Small intestine (tissue), 7 donors: Measurements from ENCODE around the gene SERTAD3. TPM values are rescaled to one million over a fixed set of nuclear protein-coding genes. Genes with fewer than 3 reads are reported as not detected.

Source experiments
- DNase-seq, 2 donors: peaks; one replicate each; pipeline versions ENCODE4 v3.0.0 to v3.0.0-alpha.2; 2013
- FAIRE-seq: peaks from 2 replicates; lab custom pipeline; 2012; peaks lifted over from hg19 to GRCh38; lab: Jason Lieb, UNC
- H3K27ac ChIP-seq, 3 donors: one replicate each; pipeline ENCODE4 v1.5.1; 2013; ENCODE audit warnings: low read length in 2 of 3, mild to moderate bottlenecking in 2 of 3, control low read depth in 1 of 3, inconsistent platforms in 1 of 3, low read depth in 1 of 3, moderate library complexity in 1 of 3
- H3K27me3 ChIP-seq, 3 donors: one replicate each; pipeline ENCODE4 v1.6.1; 2013; ENCODE audit warnings: low read length in 3 of 3, inconsistent platforms in 1 of 3; ENCODE audit not compliant: control insufficient read depth in 3 of 3, insufficient read depth in 3 of 3
- H3K36me3 ChIP-seq, 3 donors: one replicate each; pipeline ENCODE4 v1.6.1; 2013; ENCODE audit warnings: low read length in 3 of 3, inconsistent platforms in 1 of 3, low read depth in 1 of 3, mild to moderate bottlenecking in 1 of 3, moderate library complexity in 1 of 3; ENCODE audit not compliant: control insufficient read depth in 3 of 3, insufficient read depth in 2 of 3
- H3K4me1 ChIP-seq, 3 donors: one replicate each; pipeline ENCODE4 v1.6.1; 2013; ENCODE audit warnings: low read length in 2 of 3, inconsistent platforms in 1 of 3, low read depth in 1 of 3, mild to moderate bottlenecking in 1 of 3, moderate library complexity in 1 of 3; ENCODE audit not compliant: control insufficient read depth in 3 of 3, insufficient read depth in 2 of 3
- H3K4me3 ChIP-seq, 3 donors: one replicate each; pipeline ENCODE4 v1.5.1; 2013; ENCODE audit warnings: low read length in 3 of 3, control low read depth in 1 of 3, inconsistent platforms in 1 of 3, low read depth in 1 of 3, mild to moderate bottlenecking in 1 of 3, moderate library complexity in 1 of 3
- H3K9me3 ChIP-seq, 2 donors: one replicate each; pipeline ENCODE4 v1.6.1; 2013; ENCODE audit warnings: low read depth in 1 of 2, low read length in 1 of 2; ENCODE audit not compliant: control insufficient read depth in 2 of 2, insufficient read depth in 1 of 2
- WGBS, 3 donors: extraction: QIAGEN DNeasy Blood & Tissue Kit; methylation state at CpG; one replicate each; pipeline ENCODE4 v1.1.7; 2013; 5-methylcytosine and 5-hydroxymethylcytosine counted together
- polyA plus RNA-seq, 4 donors: library from polyadenylated mRNA; stranded (reverse) in 3 of 4; unstranded in 1 of 4; fragments of 200-250 nt in 3 of 4; fragments of 120-200 nt in 1 of 4; gene quantifications; one replicate each; pipeline versions ENCODE4 v1.2.1 to v1.2.3, GENCODE V29; 2013
- donor health status: healthy with polysubstance abuse.
- donor health status: control.
- donor health status: control.
- donor health status: Bipolar disorder and iron deficiency.
- donor health status: healthy.

Gene SERTAD3
- polyA plus RNA-seq, 4 donors: 21.3 to 31.3 (median 28.0) TPM

GRCh38 chr19:40453151-40453735 lies 9.1 kb upstream of the SERTAD3 start:
- Histone ChIP-seq H3K27me3 (no peaks in the 10 kb centered on the region), H3K9me3 (no peaks in the 10 kb centered on the region), H3K4me1 (no peaks in the 10 kb centered on the region), H3K27ac (no peak overlapping the region), H3K4me3 (no peak overlapping the region), H3K36me3 (peaks cover under 1 to 75% (median 4%) of the 10 kb centered on the region in 3 donors)
- no peak for FAIRE-seq
- WGBS, 3 donors: 86 to 91% (median 89%) methylated on average over 5 of the region's 5 CpGs
- no peak for DNase-seq

DNA sequence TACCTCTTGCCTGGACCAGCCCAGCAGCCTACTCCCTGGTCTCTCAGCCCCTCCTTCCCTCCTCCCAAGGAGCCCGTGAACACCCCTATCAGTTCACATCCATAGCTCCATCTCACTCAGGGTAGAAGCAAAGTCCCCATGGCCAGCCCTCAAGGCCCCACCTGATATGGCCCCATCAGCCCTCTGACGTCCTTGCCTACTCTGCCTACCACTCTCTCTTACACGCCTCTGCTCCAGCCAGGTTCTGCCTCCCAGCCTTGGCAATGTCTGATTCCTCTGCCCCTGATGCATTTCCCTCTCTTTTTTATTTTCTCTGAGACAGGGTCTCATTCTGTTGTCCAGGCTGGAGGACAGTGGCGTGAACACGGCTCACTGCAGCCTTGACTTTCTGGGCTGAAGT lies 7.9 kb upstream of the SERTAD3 start:
- Histone ChIP-seq H3K27me3 (no peaks in the 10 kb centered on the region), H3K9me3 (no peaks in the 10 kb centered on the region), H3K4me3 (no peak overlapping the region), H3K36me3 (peaks cover 0 to 76% (median 3%) of the 10 kb centered on the region in 3 donors), H3K27ac (no peak overlapping the region), H3K4me1 (no peaks in the 10 kb centered on the region)
- DNase-seq (peak in 1 of 2 donors; percentile 42), FAIRE-seq (no peak)
- WGBS, 3 donors: 67 to 80% (median 72%) methylated on average over 5 of the region's 5 CpGs

GRCh38 chr19:40450664-40451063 lies 6.5 kb upstream of the SERTAD3 start:
- H3K27ac ChIP-seq: no peak overlapping the region
- H3K4me3 ChIP-seq: no peak overlapping the region
- peaks cover 0 to 70% (median 3%) of the 10 kb centered on the region in 3 donors for H3K36me3 ChIP-seq
- no peaks in the 10 kb centered on the region for H3K9me3 ChIP-seq
- H3K27me3 ChIP-seq: no peaks in the 10 kb centered on the region
- H3K4me1 ChIP-seq: no peaks in the 10 kb centered on the region
- DNase-seq (no peak), FAIRE-seq (no peak)
- 88 to 94% (median 93%) methylated on average over 4 of the region's 4 CpGs for WGBS, 3 donors

DNA sequence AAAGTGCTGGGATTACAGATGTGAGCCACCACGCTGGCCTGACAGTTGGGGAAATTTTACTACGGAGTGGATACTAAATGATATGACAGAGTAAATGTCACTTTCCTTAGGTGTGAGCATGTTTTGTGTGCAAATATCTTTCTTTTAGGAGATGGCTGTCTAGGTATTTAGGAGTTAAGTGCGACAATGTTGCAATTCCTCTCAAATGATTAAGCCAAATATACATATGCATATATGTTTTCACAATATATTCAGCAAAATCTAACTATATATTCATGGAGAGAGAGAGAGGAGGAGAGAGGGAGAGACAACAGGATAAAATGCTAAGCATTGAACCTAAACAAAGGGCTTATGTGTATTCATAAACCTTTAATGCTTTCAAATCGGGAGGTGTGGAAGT lies 5.4 kb upstream of the SERTAD3 start:
- no peaks in the 10 kb centered on the region for H3K9me3 ChIP-seq
- DNase-seq: no peak
- no peak for FAIRE-seq
- no peak overlapping the region for H3K4me3 ChIP-seq
- H3K27me3 ChIP-seq: no peaks in the 10 kb centered on the region
- peaks cover 0 to 2% (median 0%) of the 10 kb centered on the region in 3 donors for H3K4me1 ChIP-seq
- 85 to 90% (median 89%) methylated on average over 4 of the region's 4 CpGs for WGBS, 3 donors
- peaks cover 0 to 61% (median 3%) of the 10 kb centered on the region in 3 donors for H3K36me3 ChIP-seq
- no peak overlapping the region for H3K27ac ChIP-seq

- no peak overlapping the region for H3K27ac ChIP-seq
- no peak for FAIRE-seq
Observed at GRCh38 chr19:40446263-40446784, 2.2 kb upstream of the SERTAD3 start.

DNA sequence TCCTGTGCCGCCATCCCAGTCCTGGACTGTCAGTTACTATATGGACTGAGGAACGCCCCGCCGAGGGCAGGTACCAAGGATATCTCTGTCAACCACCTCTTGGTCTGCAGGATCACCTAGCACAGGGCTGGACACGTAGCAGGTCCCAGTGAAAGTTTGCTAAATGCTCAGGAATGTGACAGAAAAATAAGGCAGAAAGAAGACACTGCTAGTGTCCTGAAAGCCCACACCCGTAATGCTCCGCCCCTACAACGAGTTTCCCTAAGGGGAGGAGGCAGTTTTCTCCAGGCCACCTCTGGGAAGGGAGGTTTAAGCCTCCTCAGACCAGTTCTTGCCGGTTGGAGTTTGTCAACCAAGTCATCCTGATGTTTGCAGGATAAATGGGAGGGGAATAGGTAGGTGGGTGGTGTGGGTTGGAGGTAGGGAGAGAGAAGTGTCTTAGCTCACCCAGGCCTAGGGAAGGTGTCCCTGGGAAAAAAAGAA lies 1.7 kb upstream of the SERTAD3 start:
- peak; percentile 22 to 64 for DNase-seq

More at GRCh38 chr19:40446263-40446784, 2.2 kb upstream of the SERTAD3 start:
- no peak overlapping the region for H3K4me3 ChIP-seq
- H3K36me3 ChIP-seq: peaks cover 3 to 47% (median 7%) of the 10 kb centered on the region in 3 donors
- H3K4me1 ChIP-seq: peaks cover 0 to 9% (median 3%) of the 10 kb centered on the region in 3 donors
- no peak for DNase-seq
- H3K9me3 ChIP-seq: no peaks in the 10 kb centered on the region
- no peaks in the 10 kb centered on the region for H3K27me3 ChIP-seq
- WGBS, 3 donors: 84 to 86% (median 86%) methylated on average over 8 of the region's 8 CpGs

DNA sequence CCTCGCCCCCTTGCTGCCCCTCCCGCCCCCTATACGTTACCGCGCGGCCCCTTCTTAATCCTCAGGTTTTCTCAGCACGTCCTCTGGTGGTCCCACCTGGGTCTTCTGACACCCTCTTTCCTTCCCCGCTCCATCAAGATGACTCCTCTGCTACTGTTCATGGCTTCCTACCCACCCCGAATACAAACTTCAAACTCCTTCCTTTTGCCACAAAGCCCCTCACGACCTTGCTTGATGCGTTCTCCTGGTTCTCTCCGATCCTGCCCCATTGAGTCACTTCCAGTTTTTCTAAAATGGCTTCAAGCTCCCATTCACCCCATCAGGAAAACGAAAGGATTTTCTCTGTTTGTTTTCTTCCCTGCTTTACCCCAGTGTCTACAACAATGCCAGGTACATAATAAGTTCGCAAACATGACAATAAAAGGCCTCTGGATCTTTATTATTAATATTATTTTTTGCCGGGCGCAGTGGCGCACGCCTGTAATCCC lies 734 bp upstream of the SERTAD3 start:
- 3 to 17% (median 12%) methylated on average over 18 of the region's 18 CpGs for WGBS, 3 donors
- no peak for FAIRE-seq

More for the DNA sequence above, 1.7 kb upstream of the SERTAD3 start:
- peak overlapping the region in 2 of 3 donors; percentile 17 to 26 for H3K27ac ChIP-seq
- FAIRE-seq: no peak
- H3K36me3 ChIP-seq: peaks cover 5 to 47% (median 7%) of the 10 kb centered on the region in 3 donors
- no peaks in the 10 kb centered on the region for H3K27me3 ChIP-seq
- H3K9me3 ChIP-seq: no peaks in the 10 kb centered on the region
- WGBS, 3 donors: 60 to 72% (median 69%) methylated on average over 9 of the region's 9 CpGs
- H3K4me1 ChIP-seq: peaks cover 0 to 9% (median 3%) of the 10 kb centered on the region in 3 donors
- H3K4me3 ChIP-seq: no peak overlapping the region

GRCh38 chr19:40443131-40443999 lies 770 bp downstream of the SERTAD3 start:
- WGBS, 3 donors: 0 to 1% (median 0%) methylated on average over 43 to 52 of the region's 52 CpGs
- FAIRE-seq (no peak), DNase-seq (peak; percentile 100)
- H3K9me3 ChIP-seq: no peaks in the 10 kb centered on the region
- H3K27ac ChIP-seq: peak overlapping the region; percentile 86 to 99 (median 93)
- H3K27me3 ChIP-seq: no peaks in the 10 kb centered on the region
- peaks cover 0 to 9% (median 3%) of the 10 kb centered on the region in 3 donors for H3K4me1 ChIP-seq
- H3K4me3 ChIP-seq: peak overlapping the region; percentile 77 to 94 (median 85)
- H3K36me3 ChIP-seq: peaks cover 5 to 40% (median 7%) of the 10 kb centered on the region in 3 donors

More for the DNA sequence above, 734 bp upstream of the SERTAD3 start:
- peak overlapping the region; percentile 27 to 85 (median 77) for H3K4me3 ChIP-seq
- no peak for DNase-seq
- peaks cover 0 to 9% (median 3%) of the 10 kb centered on the region in 3 donors for H3K4me1 ChIP-seq
- H3K36me3 ChIP-seq: peaks cover 5 to 49% (median 7%) of the 10 kb centered on the region in 3 donors
- H3K27me3 ChIP-seq: no peaks in the 10 kb centered on the region
- peak overlapping the region in 2 of 3 donors; percentile 90 to 95 for H3K27ac ChIP-seq
- no peaks in the 10 kb centered on the region for H3K9me3 ChIP-seq
